Breast epithelium (tissue), 3 donors: ENCODE results near the gene CHST5.

Experiments used
- POLR2AphosphoS5 ChIP-seq, 3 donors: sonication (generic); formaldehyde crosslinking; IDR thresholded peaks; one replicate each; pipeline ENCODE4 v1.6.1; 2017; ENCODE audit warnings: antibody characterized with exemption in 3 of 3
- TF ChIP-seq, protein P1 (sequence below), 3 donors: fragments of 450-650 bp; IDR thresholded peaks; one replicate each; pipeline ENCODE4 v1.5.1; 2016 to 2017; ENCODE audit warnings: antibody characterized with exemption in 3 of 3, mild to moderate bottlenecking in 3 of 3, moderate library complexity in 3 of 3

DNA sequence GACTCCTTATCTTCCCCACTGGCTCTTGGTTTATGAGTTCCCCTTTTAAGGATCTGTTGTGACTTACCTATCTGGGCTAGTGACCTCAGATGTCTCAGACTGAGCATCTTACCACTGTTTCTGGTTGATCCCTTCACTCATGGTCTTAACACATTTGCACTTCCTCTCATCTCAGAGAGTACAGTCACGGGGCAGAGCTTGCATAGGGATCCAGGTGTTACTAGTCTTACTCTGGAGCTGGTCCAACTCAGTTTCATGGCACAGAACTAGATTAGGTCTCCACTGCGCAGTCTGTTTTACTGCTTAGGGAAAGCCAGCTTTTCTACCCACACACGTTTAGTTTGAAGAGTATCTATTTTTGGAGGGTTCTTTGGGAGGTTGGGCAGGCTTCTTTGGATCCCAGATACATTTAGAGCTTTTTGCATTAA lies 40.5 kb upstream of the CHST5 start:
- TF ChIP-seq, protein P1, sequence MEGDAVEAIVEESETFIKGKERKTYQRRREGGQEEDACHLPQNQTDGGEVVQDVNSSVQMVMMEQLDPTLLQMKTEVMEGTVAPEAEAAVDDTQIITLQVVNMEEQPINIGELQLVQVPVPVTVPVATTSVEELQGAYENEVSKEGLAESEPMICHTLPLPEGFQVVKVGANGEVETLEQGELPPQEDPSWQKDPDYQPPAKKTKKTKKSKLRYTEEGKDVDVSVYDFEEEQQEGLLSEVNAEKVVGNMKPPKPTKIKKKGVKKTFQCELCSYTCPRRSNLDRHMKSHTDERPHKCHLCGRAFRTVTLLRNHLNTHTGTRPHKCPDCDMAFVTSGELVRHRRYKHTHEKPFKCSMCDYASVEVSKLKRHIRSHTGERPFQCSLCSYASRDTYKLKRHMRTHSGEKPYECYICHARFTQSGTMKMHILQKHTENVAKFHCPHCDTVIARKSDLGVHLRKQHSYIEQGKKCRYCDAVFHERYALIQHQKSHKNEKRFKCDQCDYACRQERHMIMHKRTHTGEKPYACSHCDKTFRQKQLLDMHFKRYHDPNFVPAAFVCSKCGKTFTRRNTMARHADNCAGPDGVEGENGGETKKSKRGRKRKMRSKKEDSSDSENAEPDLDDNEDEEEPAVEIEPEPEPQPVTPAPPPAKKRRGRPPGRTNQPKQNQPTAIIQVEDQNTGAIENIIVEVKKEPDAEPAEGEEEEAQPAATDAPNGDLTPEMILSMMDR (IDR thresholded peaks at IDR 0.05) = no peak
- TF ChIP-seq POLR2AphosphoS5 (IDR thresholded peaks at IDR 0.05) = no peak
